MM.1S (cell line): ENCODE measurements around the gene ZNF592.

ENCODE experiments used
- CTCF ChIP-seq: fragments of 300-600 bp; sonication (generic); IDR thresholded peaks from 2 replicates; pipeline ENCODE4 v1.5.1; 2016; ENCODE audit warnings: antibody characterized with exemption, low read length, mixed read lengths
- EZH2 ChIP-seq: fragments of 300-600 bp; sonication (generic); optimal IDR thresholded peaks from 2 replicates; pipeline ENCODE3; 2017; ENCODE audit warnings: low read depth, mild to moderate bottlenecking, antibody characterized with exemption, low read length, mixed read lengths

GRCh38 chr15:84804005-84804900 is 55.9 kb downstream of the ZNF592 start:
- TF ChIP-seq EZH2 = no peak
- no peak for TF ChIP-seq CTCF
